Esophagus muscularis mucosa (tissue), 3 donors: Measurements from ENCODE around the gene SMLR1.

Experiments used
- EP300 ChIP-seq: sonication (generic); formaldehyde crosslinking; IDR thresholded peaks from one replicate; pipeline ENCODE4 v1.6.1; 2017; ENCODE audit warnings: antibody characterized with exemption
- POLR2A ChIP-seq: fragments of 450-650 bp; IDR thresholded peaks from one replicate; pipeline ENCODE4 v1.6.1; 2017; ENCODE audit warnings: antibody characterized with exemption, moderate library complexity, mild to moderate bottlenecking, low read depth
- POLR2AphosphoS5 ChIP-seq, 2 donors: sonication (generic); formaldehyde crosslinking; IDR thresholded peaks; one replicate each; pipeline ENCODE4 v1.6.1; 2017; ENCODE audit warnings: antibody characterized with exemption in 2 of 2

DNA sequence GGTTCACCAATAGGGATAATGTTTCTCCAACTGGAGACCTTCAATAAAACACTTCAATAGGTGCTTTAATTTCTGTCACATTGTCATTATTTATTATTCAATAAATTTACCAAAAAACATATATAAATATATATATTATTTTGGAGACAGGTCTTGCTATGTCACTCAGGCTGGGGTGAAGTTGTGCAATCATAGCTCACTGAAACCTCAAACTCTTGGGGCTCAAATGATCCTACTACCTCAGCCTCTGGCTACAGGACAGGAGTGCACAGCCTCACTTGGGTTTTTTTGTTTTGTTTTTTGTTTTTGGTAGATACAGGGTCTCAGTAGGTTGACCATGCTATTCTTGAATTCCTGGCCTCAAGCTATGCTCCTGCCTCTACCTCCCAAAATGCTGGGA lies 9.9 kb downstream of the SMLR1 start:
- TF ChIP-seq POLR2AphosphoS5 (IDR thresholded peaks at IDR 0.05) (no peak), POLR2A (no peak), EP300 (no peak)
